ENCODE results near the gene NR2E3.

DNA sequence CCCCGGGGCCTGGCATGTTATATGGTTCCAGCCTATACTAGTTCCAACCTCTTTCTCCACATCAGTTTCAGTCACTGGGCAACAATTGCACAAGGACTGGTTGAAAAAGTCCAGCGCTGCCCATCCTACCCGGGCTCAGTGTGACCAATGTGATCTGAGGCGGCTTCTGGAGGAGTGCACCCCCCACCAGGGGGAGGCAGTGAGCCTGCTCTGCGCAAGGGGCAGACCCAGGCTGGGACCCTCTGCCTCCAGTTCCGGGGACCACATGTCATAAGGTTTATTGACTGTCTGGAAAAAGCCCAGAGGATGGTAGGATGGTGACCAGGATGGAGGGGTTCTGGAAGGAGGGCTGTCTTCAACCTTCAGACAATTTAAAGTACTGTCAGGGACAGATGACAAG lies 25.6 kb upstream of the NR2E3 start:
- TF ChIP-seq EZH2 (IDR thresholded peaks at IDR 0.05; ENCODE audit: borderline replicate concordance, insufficient read depth, low read length, poor library complexity, severe bottlenecking), result no peak
- TF ChIP-seq, protein P1, sequence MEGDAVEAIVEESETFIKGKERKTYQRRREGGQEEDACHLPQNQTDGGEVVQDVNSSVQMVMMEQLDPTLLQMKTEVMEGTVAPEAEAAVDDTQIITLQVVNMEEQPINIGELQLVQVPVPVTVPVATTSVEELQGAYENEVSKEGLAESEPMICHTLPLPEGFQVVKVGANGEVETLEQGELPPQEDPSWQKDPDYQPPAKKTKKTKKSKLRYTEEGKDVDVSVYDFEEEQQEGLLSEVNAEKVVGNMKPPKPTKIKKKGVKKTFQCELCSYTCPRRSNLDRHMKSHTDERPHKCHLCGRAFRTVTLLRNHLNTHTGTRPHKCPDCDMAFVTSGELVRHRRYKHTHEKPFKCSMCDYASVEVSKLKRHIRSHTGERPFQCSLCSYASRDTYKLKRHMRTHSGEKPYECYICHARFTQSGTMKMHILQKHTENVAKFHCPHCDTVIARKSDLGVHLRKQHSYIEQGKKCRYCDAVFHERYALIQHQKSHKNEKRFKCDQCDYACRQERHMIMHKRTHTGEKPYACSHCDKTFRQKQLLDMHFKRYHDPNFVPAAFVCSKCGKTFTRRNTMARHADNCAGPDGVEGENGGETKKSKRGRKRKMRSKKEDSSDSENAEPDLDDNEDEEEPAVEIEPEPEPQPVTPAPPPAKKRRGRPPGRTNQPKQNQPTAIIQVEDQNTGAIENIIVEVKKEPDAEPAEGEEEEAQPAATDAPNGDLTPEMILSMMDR (IDR thresholded peaks at IDR 0.05; ENCODE audit: poor library complexity, severe bottlenecking), result no peak
- TF ChIP-seq MXI1 (conservative IDR thresholded peaks at IDR 0.05; ENCODE audit: poor library complexity, severe bottlenecking), result no peak
- TF ChIP-seq, protein P2, sequence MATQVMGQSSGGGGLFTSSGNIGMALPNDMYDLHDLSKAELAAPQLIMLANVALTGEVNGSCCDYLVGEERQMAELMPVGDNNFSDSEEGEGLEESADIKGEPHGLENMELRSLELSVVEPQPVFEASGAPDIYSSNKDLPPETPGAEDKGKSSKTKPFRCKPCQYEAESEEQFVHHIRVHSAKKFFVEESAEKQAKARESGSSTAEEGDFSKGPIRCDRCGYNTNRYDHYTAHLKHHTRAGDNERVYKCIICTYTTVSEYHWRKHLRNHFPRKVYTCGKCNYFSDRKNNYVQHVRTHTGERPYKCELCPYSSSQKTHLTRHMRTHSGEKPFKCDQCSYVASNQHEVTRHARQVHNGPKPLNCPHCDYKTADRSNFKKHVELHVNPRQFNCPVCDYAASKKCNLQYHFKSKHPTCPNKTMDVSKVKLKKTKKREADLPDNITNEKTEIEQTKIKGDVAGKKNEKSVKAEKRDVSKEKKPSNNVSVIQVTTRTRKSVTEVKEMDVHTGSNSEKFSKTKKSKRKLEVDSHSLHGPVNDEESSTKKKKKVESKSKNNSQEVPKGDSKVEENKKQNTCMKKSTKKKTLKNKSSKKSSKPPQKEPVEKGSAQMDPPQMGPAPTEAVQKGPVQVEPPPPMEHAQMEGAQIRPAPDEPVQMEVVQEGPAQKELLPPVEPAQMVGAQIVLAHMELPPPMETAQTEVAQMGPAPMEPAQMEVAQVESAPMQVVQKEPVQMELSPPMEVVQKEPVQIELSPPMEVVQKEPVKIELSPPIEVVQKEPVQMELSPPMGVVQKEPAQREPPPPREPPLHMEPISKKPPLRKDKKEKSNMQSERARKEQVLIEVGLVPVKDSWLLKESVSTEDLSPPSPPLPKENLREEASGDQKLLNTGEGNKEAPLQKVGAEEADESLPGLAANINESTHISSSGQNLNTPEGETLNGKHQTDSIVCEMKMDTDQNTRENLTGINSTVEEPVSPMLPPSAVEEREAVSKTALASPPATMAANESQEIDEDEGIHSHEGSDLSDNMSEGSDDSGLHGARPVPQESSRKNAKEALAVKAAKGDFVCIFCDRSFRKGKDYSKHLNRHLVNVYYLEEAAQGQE (IDR thresholded peaks at IDR 0.05; ENCODE audit: borderline replicate concordance), result no peak
- TF ChIP-seq RAD21 (conservative IDR thresholded peaks at IDR 0.05), result no peak
- TF ChIP-seq EP300 (conservative IDR thresholded peaks at IDR 0.05; ENCODE audit: poor library complexity, severe bottlenecking), result no peak
- no peak for TF ChIP-seq POLR2AphosphoS5 (IDR thresholded peaks at IDR 0.05)
- no peak for TF ChIP-seq TAF1 (IDR thresholded peaks at IDR 0.05; ENCODE audit: low read depth)
- TF ChIP-seq SMC3 (conservative IDR thresholded peaks at IDR 0.05; ENCODE audit: poor library complexity), result no peak
